ENCODE measurements around the gene SCML2.
A peak's percentile ranks its signal among the peaks of the same experiment; 100 is the strongest.

Gene SCML2

GRCh38 chrX:18353931-18354368, 538 bp downstream of the SCML2 start:
- TF ChIP-seq CTCF (IDR thresholded peaks at IDR 0.05), result no peak

GRCh38 chrX:18351784-18352183, 2.7 kb downstream of the SCML2 start:
- Histone ChIP-seq H3K27me3 (ENCODE audit: control insufficient read depth, insufficient read depth, low read length) (no peaks in the 10 kb centered on the region), H3K79me2 (no peaks in the 10 kb centered on the region), H3K4me2 (ENCODE audit: low read length) (no peak overlapping the region), H2AFZ (no peak overlapping the region), H3K9me3 (ENCODE audit: control insufficient read depth, low read length) (no peaks in the 10 kb centered on the region), H3K9ac (no peak overlapping the region), H3K4me3 (ENCODE audit: low read depth, low read length) (no peak overlapping the region), H3K36me3 (ENCODE audit: control insufficient read depth, insufficient read depth, low read length) (no peaks in the 10 kb centered on the region), H3K4me1 (no peaks in the 10 kb centered on the region), H3K27ac (no peak overlapping the region)
- no peak for TF ChIP-seq CTCF (IDR thresholded peaks at IDR 0.05)

More at GRCh38 chrX:18353931-18354368, 538 bp downstream of the SCML2 start:
- Histone ChIP-seq H3K4me2 (ENCODE audit: low read length) (peak overlapping the region; percentile 67), H2AFZ (peak overlapping the region; percentile 78), H3K9ac (no peak overlapping the region), H3K27ac (no peak overlapping the region), H3K9me3 (ENCODE audit: control insufficient read depth, low read length) (no peaks in the 10 kb centered on the region), H3K27me3 (ENCODE audit: control insufficient read depth, insufficient read depth, low read length) (no peaks in the 10 kb centered on the region), H3K79me2 (no peaks in the 10 kb centered on the region), H3K36me3 (ENCODE audit: control insufficient read depth, insufficient read depth, low read length) (no peaks in the 10 kb centered on the region), H3K4me1 (no peaks in the 10 kb centered on the region), H3K4me3 (ENCODE audit: low read depth, low read length) (peak overlapping the region; percentile 59)

GRCh38 chrX:18348047-18348446, 6.4 kb downstream of the SCML2 start:
- no peak overlapping the region for H3K4me2 ChIP-seq (ENCODE audit: low read length)
- no peak overlapping the region for H3K4me3 ChIP-seq (ENCODE audit: low read depth, low read length)
- no peaks in the 10 kb centered on the region for H3K4me1 ChIP-seq
- H3K36me3 ChIP-seq (ENCODE audit: control insufficient read depth, insufficient read depth, low read length), result no peaks in the 10 kb centered on the region
- H3K9me3 ChIP-seq (ENCODE audit: control insufficient read depth, low read length), result no peaks in the 10 kb centered on the region
- H3K79me2 ChIP-seq, result no peaks in the 10 kb centered on the region
- no peaks in the 10 kb centered on the region for H3K27me3 ChIP-seq (ENCODE audit: control insufficient read depth, insufficient read depth, low read length)
- H3K27ac ChIP-seq, result no peak overlapping the region
- no peak overlapping the region for H3K9ac ChIP-seq
- no peak for TF ChIP-seq CTCF (IDR thresholded peaks at IDR 0.05)
- H2AFZ ChIP-seq, result no peak overlapping the region

GRCh38 chrX:18309401-18309800, 45.1 kb downstream of the SCML2 start:
- no peaks in the 10 kb centered on the region for H3K4me1 ChIP-seq
- H3K36me3 ChIP-seq (ENCODE audit: control insufficient read depth, insufficient read depth, low read length), result no peaks in the 10 kb centered on the region
- no peak for TF ChIP-seq CTCF (IDR thresholded peaks at IDR 0.05)
- H2AFZ ChIP-seq, result no peak overlapping the region
- no peak overlapping the region for H3K27ac ChIP-seq
- no peak overlapping the region for H3K4me3 ChIP-seq (ENCODE audit: low read depth, low read length)
- no peaks in the 10 kb centered on the region for H3K9me3 ChIP-seq (ENCODE audit: control insufficient read depth, low read length)
- no peaks in the 10 kb centered on the region for H3K79me2 ChIP-seq
- H3K4me2 ChIP-seq (ENCODE audit: low read length), result no peak overlapping the region
- H3K27me3 ChIP-seq (ENCODE audit: control insufficient read depth, insufficient read depth, low read length), result no peaks in the 10 kb centered on the region
- no peak overlapping the region for H3K9ac ChIP-seq

- no peak for TF ChIP-seq CTCF (IDR thresholded peaks at IDR 0.05)
- Histone ChIP-seq H3K36me3 (ENCODE audit: control insufficient read depth, insufficient read depth, low read length) (no peaks in the 10 kb centered on the region), H3K79me2 (no peaks in the 10 kb centered on the region)
Measured at GRCh38 chrX:18297251-18297650, 57.2 kb downstream of the SCML2 start.

More at GRCh38 chrX:18297251-18297650, 57.2 kb downstream of the SCML2 start:
- no peaks in the 10 kb centered on the region for H3K27me3 ChIP-seq (ENCODE audit: control insufficient read depth, insufficient read depth, low read length)
- H2AFZ ChIP-seq, result no peak overlapping the region
- H3K4me1 ChIP-seq, result no peaks in the 10 kb centered on the region
- no peak overlapping the region for H3K27ac ChIP-seq
- H3K4me3 ChIP-seq (ENCODE audit: low read depth, low read length), result no peak overlapping the region
- no peak overlapping the region for H3K9ac ChIP-seq
- H3K4me2 ChIP-seq (ENCODE audit: low read length), result no peak overlapping the region
- H3K9me3 ChIP-seq (ENCODE audit: control insufficient read depth, low read length), result no peaks in the 10 kb centered on the region
